ENCODE results near the gene DNAH9. TPM values are rescaled to one million over a fixed set of nuclear protein-coding genes. Genes with fewer than 3 reads are reported as not detected.

DNAH9 gene
- total RNA-seq, 1 donor, result not detected

- TF ChIP-seq, protein P1, sequence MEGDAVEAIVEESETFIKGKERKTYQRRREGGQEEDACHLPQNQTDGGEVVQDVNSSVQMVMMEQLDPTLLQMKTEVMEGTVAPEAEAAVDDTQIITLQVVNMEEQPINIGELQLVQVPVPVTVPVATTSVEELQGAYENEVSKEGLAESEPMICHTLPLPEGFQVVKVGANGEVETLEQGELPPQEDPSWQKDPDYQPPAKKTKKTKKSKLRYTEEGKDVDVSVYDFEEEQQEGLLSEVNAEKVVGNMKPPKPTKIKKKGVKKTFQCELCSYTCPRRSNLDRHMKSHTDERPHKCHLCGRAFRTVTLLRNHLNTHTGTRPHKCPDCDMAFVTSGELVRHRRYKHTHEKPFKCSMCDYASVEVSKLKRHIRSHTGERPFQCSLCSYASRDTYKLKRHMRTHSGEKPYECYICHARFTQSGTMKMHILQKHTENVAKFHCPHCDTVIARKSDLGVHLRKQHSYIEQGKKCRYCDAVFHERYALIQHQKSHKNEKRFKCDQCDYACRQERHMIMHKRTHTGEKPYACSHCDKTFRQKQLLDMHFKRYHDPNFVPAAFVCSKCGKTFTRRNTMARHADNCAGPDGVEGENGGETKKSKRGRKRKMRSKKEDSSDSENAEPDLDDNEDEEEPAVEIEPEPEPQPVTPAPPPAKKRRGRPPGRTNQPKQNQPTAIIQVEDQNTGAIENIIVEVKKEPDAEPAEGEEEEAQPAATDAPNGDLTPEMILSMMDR (IDR thresholded peaks at IDR 0.05; ENCODE audit: insufficient read depth, low read depth, low read length), result no peak
- H3K4me3 ChIP-seq (ENCODE audit: low read depth, low read length), result no peak overlapping the region
- no peak for DNase-seq (ENCODE audit: low read depth)
These were observed 234.3 kb downstream of the DNAH9 start for GRCh38 chr17:11832401-11833137.

DNA sequence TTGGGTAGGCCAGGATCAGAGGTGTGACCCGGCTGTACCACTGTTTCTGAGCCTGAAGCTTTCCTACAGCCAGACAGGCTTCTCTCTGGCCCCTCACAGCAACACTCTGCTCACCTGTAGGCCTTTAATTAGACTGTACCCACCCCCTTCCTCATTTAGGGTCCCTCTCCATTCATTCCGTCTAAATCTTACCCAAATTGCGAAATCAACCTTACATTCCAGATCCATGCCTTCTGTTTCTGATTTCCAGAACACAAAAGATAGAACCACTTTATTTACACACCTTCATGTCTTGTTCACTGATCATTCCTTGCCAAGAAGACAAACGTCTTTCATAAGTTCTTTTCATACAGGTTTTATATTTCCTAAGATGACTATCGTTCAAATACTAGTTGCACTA is 238.2 kb downstream of the DNAH9 start:
- H3K4me3 ChIP-seq (ENCODE audit: low read depth, low read length), result no peak overlapping the region
- no peak for DNase-seq (ENCODE audit: low read depth)
- TF ChIP-seq, protein P1 (IDR thresholded peaks at IDR 0.05; ENCODE audit: insufficient read depth, low read depth, low read length), result no peak

DNA sequence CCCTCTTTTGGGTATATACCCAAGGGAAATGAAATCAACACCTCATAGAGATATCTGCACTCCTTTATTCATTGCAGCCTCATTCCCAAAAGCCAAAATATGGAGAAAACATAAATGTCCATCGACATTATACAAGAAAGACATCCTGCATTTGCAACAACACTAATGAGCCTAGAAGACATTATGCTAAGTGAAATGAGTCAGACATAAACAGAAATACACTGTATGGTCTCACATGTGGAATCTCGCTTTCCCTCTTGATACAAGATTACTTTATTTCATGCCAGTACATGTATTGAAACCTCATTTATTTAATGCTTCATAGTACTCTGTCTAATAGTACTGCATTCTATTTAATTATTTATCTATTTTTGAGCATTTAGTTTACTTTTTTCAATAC is 241.8 kb downstream of the DNAH9 start:
- DNase-seq (ENCODE audit: low read depth), result no peak
- no peak overlapping the region for H3K4me3 ChIP-seq (ENCODE audit: low read depth, low read length)
- TF ChIP-seq, protein P1 (IDR thresholded peaks at IDR 0.05; ENCODE audit: insufficient read depth, low read depth, low read length), result no peak

- TF ChIP-seq, protein P1 (IDR thresholded peaks at IDR 0.05; ENCODE audit: insufficient read depth, low read depth, low read length), result no peak
- no peak overlapping the region for H3K4me3 ChIP-seq (ENCODE audit: low read depth, low read length)
- no peak for DNase-seq (ENCODE audit: low read depth)
These were observed 242.6 kb downstream of the DNAH9 start for GRCh38 chr17:11840831-11841230.

- TF ChIP-seq, protein P1 (IDR thresholded peaks at IDR 0.05; ENCODE audit: insufficient read depth, low read depth, low read length), result no peak
- no peak for DNase-seq (ENCODE audit: low read depth)
- no peak overlapping the region for H3K4me3 ChIP-seq (ENCODE audit: low read depth, low read length)
These were observed 250.1 kb downstream of the DNAH9 start for GRCh38 chr17:11848330-11848729.

DNA sequence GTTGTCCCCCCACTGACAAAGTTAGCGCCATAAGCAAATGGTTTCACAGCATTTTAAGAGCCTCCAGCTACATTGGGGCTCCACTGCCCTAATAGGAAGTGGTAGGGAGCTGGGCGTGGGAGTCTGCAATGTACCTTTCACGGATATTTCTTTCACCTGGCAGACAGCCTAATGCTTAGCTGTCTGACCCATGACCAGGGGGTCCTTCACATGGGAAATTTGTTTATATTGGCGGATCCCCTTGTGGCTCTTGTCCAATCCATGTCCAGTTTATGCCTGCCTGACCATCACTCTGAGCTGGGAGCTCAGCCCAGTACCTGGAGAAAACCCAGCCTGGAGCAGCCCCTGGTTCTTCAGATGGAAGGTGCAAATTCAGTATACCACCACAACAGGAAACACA is 254.0 kb downstream of the DNAH9 start:
- DNase-seq (ENCODE audit: low read depth), result no peak
- no peak overlapping the region for H3K4me3 ChIP-seq (ENCODE audit: low read depth, low read length)
- TF ChIP-seq, protein P1 (IDR thresholded peaks at IDR 0.05; ENCODE audit: insufficient read depth, low read depth, low read length), result no peak

DNA sequence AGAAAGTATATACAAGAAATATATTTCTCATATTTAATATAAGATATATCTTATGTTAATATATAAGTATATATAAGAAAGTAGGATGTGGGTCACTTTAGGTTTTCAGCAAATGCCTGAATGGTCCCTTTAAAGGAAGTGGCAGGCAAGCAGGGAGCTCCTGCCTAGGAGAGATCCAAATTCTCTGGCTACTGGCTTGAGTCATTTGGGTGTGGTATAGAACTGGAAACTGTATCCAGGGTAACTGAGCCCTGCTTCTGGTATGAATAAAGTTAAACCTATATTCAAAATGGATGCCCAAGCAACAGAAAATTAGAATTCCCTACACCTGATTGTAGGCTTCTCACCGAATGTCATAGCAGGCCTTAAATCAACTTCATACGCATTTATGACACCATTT is 254.6 kb downstream of the DNAH9 start:
- no peak for DNase-seq (ENCODE audit: low read depth)
- H3K4me3 ChIP-seq (ENCODE audit: low read depth, low read length), result no peak overlapping the region
- TF ChIP-seq, protein P1 (IDR thresholded peaks at IDR 0.05; ENCODE audit: insufficient read depth, low read depth, low read length), result no peak

Measured in fibroblast of villous mesenchyme (primary cell).